Fibroblast of gingiva (primary cell): ENCODE results near the gene NADK2.
A peak's percentile ranks its signal among the peaks of the same experiment; 100 is the strongest.
"Not testable (repeated sequence)": the region's sequence is repeated elsewhere in the genome, so short reads cannot be mapped to it uniquely, and the experiment has no call there.

Experiments used
- DNase-seq: peaks from one replicate; pipeline ENCODE4 v3.0.0-alpha.2; 2011; ENCODE audit warnings: low read depth

Gene NADK2

GRCh38 chr5:36241631-36242533 lies at the start of gene NADK2:
NADK2 (minus strand) TSS chr5:36241925; CDS start chr5:36241798, 127 bp downstream.
- DNase-seq: peak; percentile 95

DNA sequence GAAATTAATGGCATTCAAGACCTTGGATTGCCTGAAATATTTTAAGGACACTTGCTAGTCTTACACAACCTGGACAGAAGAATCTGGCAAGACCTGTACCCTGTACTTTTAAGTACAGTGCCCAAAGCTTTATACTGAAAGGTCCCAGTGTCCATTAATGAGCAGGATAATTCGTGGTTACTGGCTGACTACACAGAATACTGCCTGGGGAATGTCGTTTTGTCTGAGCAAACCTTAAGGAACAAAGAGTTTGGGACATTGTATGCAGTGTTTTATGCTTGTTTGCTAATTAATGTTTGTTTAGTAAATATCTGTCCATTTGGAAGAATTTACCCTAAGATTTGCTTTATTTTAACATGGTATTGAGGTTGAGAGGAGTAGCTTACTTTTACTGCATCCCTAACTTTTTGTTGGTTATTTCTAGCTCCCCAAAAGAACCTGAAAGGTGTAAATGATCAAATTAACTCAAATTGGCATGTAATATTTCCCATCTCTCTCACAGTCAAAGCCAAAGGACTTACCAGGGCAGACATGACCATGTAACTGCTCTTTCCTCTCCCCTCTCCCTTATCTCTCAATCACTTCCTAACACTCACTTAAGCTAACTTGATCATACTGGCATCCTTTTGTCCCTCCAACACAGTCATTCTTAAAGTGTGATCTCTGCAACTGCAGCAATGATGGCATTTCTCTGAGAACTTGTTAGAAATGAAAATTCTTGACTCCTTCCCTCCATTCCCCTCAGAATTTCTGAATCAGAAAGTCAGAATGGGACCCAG lies 44.3 kb upstream of the NADK2 start:
- DNase-seq: no peak

DNA sequence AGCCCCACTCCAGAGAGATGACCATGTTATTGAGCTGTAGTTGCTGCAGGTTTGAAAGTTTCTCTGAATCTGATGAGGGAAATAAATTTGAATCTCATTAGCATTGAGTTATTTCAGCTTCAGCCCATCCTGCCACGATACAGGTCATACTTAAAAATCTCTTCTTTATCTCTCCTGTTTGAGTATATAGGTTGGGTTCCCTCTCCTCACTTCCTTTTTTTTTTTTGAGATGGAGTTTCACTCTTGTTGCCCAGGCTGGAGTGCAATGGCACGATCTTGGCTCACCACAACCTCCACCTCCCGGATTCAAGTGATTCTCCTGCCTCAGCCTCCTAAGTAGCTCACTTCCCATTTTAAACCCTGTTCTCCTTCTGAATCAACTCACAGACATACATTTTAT lies 42.0 kb upstream of the NADK2 start:
- not testable (repeated sequence) for DNase-seq

DNA sequence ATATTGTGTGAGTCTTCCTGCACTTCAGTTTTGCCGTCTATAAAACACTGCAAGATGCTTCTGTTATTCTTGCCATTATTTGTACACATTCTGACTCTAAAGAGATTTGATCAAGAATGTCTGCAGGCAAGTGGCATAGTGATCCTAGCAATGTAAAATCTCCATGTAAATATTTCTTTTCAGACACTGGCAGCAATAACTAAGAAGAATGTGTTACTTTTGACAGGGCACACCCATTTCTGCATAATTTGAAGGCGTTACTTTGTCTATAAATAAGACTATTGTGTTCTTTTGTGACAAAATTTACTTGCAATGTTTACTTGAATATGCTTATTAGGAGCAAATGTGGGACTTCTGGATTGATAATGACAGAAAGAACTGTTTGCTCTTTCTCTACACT lies 39.9 kb upstream of the NADK2 start:
- no peak for DNase-seq

DNA sequence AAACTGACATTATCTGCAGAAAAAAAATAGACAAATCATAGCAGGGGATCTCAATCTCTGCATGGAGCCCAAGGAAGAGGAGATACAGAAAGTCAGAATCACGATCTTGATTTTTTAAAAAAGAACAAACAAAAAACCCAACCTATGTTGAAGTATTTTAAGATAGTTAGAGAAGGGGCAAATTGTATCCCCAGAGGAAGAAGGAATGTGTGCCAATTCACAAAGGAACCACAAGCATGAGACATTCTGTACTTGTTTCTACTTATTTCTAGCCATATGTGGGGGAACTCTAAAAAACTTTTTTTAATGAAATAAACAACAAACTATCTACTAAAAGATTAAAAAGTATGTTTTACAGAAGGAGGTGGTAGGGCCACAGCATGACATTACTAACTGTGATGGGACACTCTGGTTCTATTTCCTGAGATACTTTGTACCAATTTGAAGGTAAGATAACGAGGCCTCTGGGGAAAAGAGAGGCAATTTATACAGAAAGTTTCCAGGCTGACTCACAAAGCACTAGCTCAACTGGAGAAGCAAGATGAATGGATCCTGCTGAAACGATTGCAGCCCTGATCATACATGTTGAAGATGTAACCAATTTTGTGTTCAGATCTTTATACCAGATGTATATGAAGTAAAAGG lies 37.5 kb upstream of the NADK2 start:
- peak; percentile 44 for DNase-seq

DNA sequence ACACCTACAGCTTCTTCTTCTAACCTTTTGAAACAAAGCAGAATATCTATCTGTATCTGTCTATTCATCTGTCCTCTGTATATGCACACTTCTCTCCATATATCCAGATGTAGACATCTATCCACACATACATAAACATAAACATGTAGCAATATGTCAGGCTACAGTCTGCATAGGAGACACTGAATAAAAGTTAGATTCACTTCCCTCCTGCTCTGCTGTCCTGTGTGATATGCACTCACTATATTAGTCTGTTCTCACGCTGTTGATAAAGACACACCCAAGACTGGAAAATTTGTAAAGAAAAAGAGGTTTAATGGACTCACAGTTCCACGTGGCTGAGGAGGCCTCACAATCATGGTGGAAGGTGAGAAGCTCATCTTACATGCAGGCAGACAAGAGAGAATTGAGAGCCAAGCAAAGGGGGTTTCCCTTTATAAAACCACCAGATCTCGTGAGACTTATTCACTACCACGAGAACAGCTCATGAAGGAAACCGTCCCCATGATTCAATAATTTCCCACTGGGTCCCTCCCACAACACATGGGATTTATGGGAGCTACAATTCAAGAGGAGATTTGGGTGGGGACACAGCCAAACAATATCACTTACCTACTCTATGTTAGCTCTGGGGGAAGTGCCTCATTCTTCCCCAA lies 35.9 kb upstream of the NADK2 start:
- no peak for DNase-seq

- DNase-seq: peak; percentile 86
Observed at GRCh38 chr5:36276864-36277263, 35.1 kb upstream of the NADK2 start.

DNA sequence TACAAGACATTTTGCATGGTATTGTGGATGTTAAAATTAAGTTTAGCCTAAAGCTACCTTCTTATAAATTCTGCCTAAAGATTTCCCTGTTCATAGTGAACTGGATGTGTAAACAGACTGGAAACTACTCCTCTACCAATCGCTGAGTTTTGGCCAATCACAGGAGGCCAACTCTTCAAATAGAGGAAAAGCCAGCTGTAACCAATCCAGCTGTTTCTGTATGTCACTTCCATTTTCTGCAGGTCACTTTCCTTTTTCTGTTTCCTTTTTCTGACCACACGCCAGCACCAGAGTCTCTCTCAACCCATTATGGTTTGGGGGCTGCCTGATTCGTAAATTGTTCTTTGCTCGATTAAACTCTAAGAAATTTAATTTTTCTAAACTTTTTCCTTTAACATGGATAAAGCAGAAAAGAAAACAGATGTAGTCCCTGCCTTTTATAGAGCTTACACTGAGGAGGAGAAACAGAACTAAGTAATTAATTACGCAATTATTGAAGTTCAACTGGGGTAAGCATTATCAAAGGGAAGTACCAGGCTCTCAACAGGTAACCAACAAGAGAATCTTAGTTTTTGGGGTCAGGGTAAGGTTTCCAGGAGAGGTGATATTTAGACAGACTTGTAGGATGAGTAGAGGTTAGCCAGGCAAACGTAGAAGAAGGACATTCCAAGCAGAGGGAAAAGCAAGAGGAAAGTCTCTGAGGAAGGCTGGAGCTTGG lies 32.2 kb upstream of the NADK2 start:
- no peak for DNase-seq

DNA sequence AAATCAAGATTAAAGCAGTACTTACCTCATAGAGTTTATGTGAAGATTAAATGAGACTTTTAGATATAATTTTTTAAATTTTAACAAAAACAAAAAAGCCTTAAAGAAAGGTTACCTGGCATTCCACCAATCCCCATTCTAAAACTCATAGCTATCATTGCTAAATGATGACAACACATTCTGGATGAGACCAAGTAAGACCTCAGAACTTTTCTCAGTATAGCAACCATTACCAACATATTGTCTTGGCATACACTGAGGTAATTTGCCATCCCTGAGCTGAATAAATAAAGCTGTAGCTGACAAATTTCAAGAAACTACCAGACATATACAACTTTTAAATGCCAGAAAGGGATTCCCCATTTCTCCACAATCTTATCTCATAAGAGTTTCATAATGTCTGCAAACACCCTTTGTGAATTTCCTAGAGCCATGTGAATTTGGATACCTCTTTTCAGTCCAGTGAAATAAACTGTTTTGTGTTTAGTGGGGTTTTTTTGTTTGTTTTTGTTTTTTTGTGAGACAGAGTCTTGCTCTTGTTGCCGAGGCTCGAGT lies 30.5 kb upstream of the NADK2 start:
- no peak for DNase-seq

DNA sequence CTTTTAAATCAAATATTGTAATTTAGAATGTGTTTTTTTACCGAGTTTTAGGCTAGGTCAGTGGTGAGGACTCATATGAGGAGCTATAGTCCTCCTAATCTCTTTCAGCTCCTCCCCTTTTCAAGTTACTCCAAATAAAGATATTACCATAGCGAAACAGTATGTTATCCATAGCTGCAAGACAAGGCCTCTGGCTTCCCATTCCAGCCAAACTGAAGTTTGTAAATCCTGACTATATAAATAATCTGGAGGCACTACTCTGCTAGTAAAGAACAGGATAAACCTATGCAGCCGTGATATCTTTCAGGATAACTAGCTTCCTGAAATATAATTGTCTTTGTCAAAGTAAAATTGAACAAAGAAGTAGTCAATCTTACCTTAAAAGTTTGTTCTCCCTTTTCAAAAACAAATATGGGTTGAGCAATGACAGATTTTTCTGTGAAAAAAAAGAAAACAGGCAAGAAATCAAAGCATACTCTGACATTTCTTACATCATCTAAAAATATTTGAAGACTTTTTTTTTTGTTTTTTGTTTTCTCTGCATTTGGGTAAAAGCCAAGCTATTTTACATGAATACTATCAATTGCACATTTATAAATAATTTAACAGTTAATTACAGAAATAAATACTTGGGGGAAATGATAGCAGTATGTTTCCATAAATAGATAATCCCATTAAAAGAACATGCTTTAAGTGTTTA lies 29.3 kb upstream of the NADK2 start:
- DNase-seq: no peak

GRCh38 chr5:36270175-36270574 lies 28.4 kb upstream of the NADK2 start:
- no peak for DNase-seq

GRCh38 chr5:36269478-36269877 lies 27.8 kb upstream of the NADK2 start:
- DNase-seq: no peak

DNA sequence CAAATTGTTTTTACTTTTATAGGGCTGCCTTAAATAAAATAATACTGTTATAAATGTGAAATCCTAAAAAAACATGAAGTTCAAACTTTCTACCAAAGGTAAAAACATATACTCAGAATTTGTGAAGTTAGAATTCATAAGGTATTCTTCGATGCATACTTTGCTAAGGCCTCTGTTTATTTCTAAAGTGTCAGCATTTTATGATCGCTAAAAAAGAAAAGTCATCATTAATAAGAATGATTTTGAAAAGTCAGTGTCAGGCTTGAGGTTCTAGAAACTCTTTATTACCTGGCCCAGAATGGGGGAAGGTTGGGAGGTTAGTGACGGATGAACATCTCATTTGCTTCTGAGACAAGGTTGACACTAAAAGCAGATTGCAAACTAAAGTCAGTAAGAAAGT lies 26.2 kb upstream of the NADK2 start:
- DNase-seq: no peak

DNA sequence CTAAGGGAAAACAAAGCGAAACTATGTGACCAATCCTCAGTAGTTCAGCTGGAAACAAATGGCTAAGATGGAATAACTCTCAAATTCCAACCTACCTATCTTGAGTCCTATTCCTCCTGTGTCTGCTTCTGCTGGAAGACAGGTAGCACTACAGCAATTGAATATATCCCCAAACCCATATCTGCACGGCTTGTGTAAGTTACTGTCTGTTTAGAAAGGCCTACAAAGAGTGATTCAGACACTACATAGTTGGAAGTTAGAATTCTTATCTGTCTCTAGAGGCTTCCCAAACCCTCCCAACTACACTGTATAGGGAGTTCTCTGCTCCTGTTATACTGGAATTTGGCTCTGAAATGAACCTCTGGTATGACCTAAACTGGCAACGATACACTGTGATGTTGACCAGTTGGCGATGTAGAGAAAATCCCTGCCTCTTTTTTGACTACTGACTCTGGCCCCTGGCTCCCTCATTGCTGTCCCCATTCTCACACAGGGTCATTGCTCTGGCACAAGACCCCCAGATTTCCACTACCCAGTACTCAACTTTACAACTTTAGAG lies 22.6 kb upstream of the NADK2 start:
- DNase-seq: no peak

DNA sequence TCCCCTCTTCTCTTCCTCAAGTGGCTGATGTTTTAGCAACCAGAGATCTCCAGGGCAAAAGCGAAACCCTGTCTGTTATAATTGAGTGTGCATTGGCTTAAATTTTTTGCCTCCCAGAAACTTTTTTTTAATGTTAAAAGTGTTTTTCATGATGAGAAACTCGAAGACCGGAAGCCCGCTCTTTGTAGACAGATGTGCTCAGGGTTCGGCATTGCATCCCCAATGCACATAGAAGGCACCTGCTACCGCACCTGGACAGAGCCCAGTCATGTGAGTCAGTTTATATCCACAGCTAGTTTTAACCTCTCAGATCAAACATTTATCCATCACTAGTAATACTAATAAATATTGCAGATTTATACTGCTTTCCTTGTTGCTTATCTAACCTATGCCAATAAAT lies 19.5 kb upstream of the NADK2 start:
- DNase-seq: no peak

GRCh38 chr5:36253575-36253974 lies 11.8 kb upstream of the NADK2 start:
- no peak for DNase-seq

DNA sequence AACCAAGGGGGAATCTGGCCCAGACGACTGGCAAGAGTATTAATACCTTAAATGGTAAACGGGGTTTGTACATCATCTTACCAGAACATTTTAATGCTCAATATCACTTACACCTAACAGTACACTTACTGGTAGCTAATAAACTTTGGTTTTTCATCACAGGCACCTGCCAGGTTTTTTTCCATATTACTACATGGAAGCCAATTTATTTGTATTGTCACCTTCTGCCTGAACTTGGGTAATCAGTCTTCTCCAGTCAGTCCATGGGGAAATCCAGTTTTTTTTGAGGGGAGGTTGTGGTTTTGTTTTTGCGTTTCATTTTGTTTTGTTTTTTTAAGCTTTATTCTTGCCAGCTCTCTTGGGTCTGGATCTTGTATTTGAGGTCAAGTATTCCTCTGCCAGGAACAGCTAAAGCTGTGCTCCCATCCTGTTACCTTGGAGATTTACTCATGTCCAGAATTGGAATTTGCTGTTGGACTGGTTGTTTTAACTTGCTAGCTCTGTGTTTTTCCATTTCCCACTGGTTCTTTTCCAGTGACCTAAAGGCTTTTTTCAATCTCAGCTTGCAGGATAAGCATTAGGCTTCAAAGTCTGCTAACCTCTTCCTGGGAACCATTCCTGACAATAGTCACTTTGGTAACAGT lies 11.1 kb upstream of the NADK2 start:
- peak; percentile 43 for DNase-seq

DNA sequence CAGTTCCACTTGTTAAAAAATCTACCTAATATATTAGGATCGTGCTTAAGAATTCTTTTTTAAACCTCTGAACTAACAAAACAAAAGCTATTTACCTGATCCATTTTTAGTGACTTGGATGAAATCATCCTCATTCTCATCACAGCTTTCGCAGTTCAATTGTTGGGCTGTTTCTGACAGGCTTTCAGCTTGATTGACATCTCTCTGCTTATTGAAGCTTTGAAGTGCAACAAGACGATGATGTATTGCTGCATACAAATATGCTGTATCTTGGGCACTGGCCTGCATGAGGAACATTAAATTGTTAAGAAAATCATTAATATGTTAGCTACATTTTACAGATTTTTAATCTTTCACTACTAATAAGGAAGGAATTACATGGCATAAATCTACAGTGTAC lies 9.5 kb upstream of the NADK2 start:
- DNase-seq: no peak

DNA sequence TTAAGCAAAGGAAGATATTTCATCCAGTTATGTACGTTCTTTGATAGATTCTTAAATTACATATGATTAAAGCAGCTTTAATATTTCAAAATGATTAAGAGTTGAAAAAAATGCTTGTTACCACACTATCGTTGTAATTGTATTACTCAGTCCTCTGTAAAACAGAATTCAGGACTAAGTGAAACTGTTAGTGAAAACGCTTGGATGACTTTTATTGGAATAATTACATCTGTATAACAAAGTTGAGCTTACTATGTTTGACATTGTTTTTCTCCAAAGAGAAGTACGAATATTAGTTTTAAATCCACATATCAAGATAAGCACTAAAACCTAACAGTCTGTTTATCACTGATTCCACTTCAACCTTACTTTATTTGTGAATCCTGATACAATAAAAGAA lies 8.7 kb upstream of the NADK2 start:
- DNase-seq: no peak
